Measurements from ENCODE around the gene SH3BGRL2. TPM values are rescaled to one million over a fixed set of nuclear protein-coding genes. Genes with fewer than 3 reads are reported as not detected.
"Not testable (repeated sequence)": the region's sequence is repeated elsewhere in the genome, so short reads cannot be mapped to it uniquely, and the experiment has no call there.

The SH3BGRL2 gene
- total and polyA plus RNA-seq, 2 of the 8 experiments (the other 6 are each of a cell fraction or from before 2014, with no cell fraction given), result 6.0 to 20.3 TPM

DNA sequence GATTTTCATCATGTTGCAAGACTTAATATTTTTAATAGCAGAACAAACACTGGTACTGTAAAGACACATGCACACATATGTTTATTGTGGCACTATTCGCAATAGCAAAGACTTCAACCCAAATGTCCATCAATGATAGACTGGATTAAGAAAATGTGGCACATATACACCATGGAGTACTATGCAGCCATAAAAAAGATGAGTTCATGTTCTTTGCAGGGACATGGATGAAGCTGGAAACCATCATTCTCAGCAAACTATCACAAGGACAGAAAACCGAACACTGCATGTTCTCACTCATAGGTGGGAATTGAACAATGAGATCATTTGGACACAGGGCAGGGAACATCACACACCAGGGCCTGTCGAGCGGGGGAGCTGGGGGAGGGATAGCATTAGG, 51.6 kb downstream of the SH3BGRL2 start:
- H3K9me3 ChIP-seq (ENCODE audit: insufficient read depth in 2 of 2, low read depth in 1 of 2, low read length in 1 of 2); H3K23ac ChIP-seq (ENCODE audit: insufficient read length); H2BK15ac ChIP-seq (ENCODE audit: low read length); H3K56ac ChIP-seq (replicated peaks; ENCODE audit: insufficient read length, low read depth, low read length); H3K27me3 ChIP-seq (replicated peaks in 1 of 4; ENCODE audit: control insufficient read depth in 3 of 4, extremely low read depth in 1 of 4, insufficient read depth in 3 of 4, low read length in 3 of 4); H3K23me2 ChIP-seq (ENCODE audit: low read depth, low read length); H3K36me3 ChIP-seq (ENCODE audit: control insufficient read depth in 2 of 4, insufficient read depth in 4 of 4, low read length in 3 of 4); H4K8ac ChIP-seq (ENCODE audit: extremely low read depth, insufficient read depth, low read length); FAIRE-seq; H2BK20ac ChIP-seq (ENCODE audit: low read length); POLR2A ChIA-PET (ENCODE audit: partially characterized antibody); H3K79me2 ChIP-seq (ENCODE audit: control insufficient read depth in 1 of 2, insufficient read depth in 2 of 2, low read length in 2 of 2); H2BK5ac ChIP-seq (ENCODE audit: low read depth, low read length); H3K4me2 ChIP-seq (ENCODE audit: insufficient read depth in 1 of 2, low read depth in 2 of 2, low read length in 2 of 2); H2BK120ac ChIP-seq (replicated peaks; ENCODE audit: low read depth, low read length); H2AK5ac ChIP-seq (ENCODE audit: low read depth, low read length); H3K79me1 ChIP-seq (ENCODE audit: low read depth, low read length); H3K14ac ChIP-seq (ENCODE audit: insufficient read length); H3K27ac ChIP-seq (ENCODE audit: low read depth, low read length); H2AFZ ChIP-seq (ENCODE audit: low read length); H4K5ac ChIP-seq (ENCODE audit: insufficient read length, low read depth, low read length); H3K4me3 ChIP-seq (ENCODE audit: extremely low read depth in 1 of 4, insufficient read depth in 2 of 4, low read depth in 3 of 4, low read length in 4 of 4); H2BK12ac ChIP-seq (ENCODE audit: low read depth, low read length); H3K9ac ChIP-seq (replicated peaks in 1 of 4; ENCODE audit: extremely low read depth in 1 of 4, low read depth in 3 of 4, low read length in 3 of 4); H3K4ac ChIP-seq (replicated peaks; ENCODE audit: insufficient read length, low read depth, low read length); H3K18ac ChIP-seq (ENCODE audit: extremely low read depth, low read length); H4K20me1 ChIP-seq (replicated peaks in 1 of 2; ENCODE audit: control insufficient read depth in 1 of 2, insufficient read depth in 2 of 2, low read length in 2 of 2); H3K4me1 ChIP-seq (replicated peaks in 1 of 4; ENCODE audit: control insufficient read depth in 3 of 4, insufficient read depth in 4 of 4, low read length in 3 of 4); H4K91ac ChIP-seq (replicated peaks; ENCODE audit: insufficient read length, low read length); DNase-seq (ENCODE audit: low read depth in 1 of 2, low spot score in 2 of 2): not testable (repeated sequence)
- 84% methylated on average over 4 of the region's 4 CpGs; no CpG with 5 or more reads in 1 of the 2 experiments for WGBS, 2 experiments (ENCODE audit: extremely low coverage in 1 of 2, insufficient coverage in 1 of 2, insufficient read length in 1 of 2, insufficient replicate concordance in 2 of 2, low coverage in 1 of 2, low lambda C conversion rate in 2 of 2, missing lambda C conversion rate in 1 of 2)
- CTCF ChIA-PET (ENCODE audit: partially characterized antibody), result interaction anchor here (1.8 kb wide), 1 partner anchor 42 kb away, joined by 4 read pairs; no protein-coding TSS in a partner anchor

Measured in H1 (cell line).